H1 (cell line): Measurements from ENCODE around the gene MAGI2. TPM values are rescaled to one million over a fixed set of nuclear protein-coding genes. Genes with fewer than 3 reads are reported as not detected.

Experiments
- CTCF ChIA-PET: fragments of 300-600 bp; sonication (Branson Sonifier 250); formaldehyde crosslinking; loops from one replicate; lab custom pipeline; 2021; ENCODE audit not compliant: partially characterized antibody; lab: Charles Lee
- POLR2A ChIA-PET: fragments of 300-600 bp; sonication (Branson Sonifier 250); formaldehyde crosslinking; loops from one replicate; lab custom pipeline; 2021; ENCODE audit warnings: inconsistent platforms; ENCODE audit not compliant: partially characterized antibody; lab: Charles Lee
- DNase-seq, 2 experiments: peaks; one replicate each; pipeline versions ENCODE4 v3.0.0 to v3.0.0-alpha.2; 2010 to 2022; ENCODE audit warnings: low spot score in 2 of 2, low read depth in 1 of 2, mixed read lengths in 1 of 2
- FAIRE-seq: peaks from 2 replicates; lab custom pipeline; 2011; peaks lifted over from hg19 to GRCh38; lab: Jason Lieb, UNC
- H2AFZ ChIP-seq: 2 replicates; pipeline ENCODE4 v1.8.1; 2012; ENCODE audit warnings: low read length, inconsistent platforms
- H2AK5ac ChIP-seq: 2 replicates; pipeline ENCODE4 v1.6.1; 2013; ENCODE audit warnings: low read depth, low read length
- H2BK120ac ChIP-seq: replicated peaks from 2 replicates; pipeline ENCODE3; 2013; ENCODE audit warnings: low read depth, low read length, inconsistent platforms
- H2BK12ac ChIP-seq: 2 replicates; pipeline ENCODE4 v1.6.1; 2013; ENCODE audit warnings: low read depth, low read length
- H2BK15ac ChIP-seq: 2 replicates; pipeline ENCODE4 v1.6.1; 2013; ENCODE audit warnings: low read length
- H2BK20ac ChIP-seq: 2 replicates; pipeline ENCODE4 v1.6.1; 2013; ENCODE audit warnings: low read length
- H2BK5ac ChIP-seq: 2 replicates; pipeline ENCODE4 v1.6.1; 2013; ENCODE audit warnings: low read depth, low read length
- H3K14ac ChIP-seq: 2 replicates; pipeline ENCODE4 v1.6.1; 2013; ENCODE audit warnings: inconsistent platforms; ENCODE audit not compliant: insufficient read length
- H3K18ac ChIP-seq: 2 replicates; pipeline ENCODE4 v1.6.1; 2013; ENCODE audit warnings: low read length; ENCODE audit errors: extremely low read depth
- H3K23ac ChIP-seq: 2 replicates; pipeline ENCODE4 v1.6.1; 2013; ENCODE audit warnings: inconsistent platforms; ENCODE audit not compliant: insufficient read length
- H3K23me2 ChIP-seq: 2 replicates; pipeline ENCODE4 v1.6.1; 2013; ENCODE audit warnings: low read depth, low read length
- H3K27ac ChIP-seq: 2 replicates; pipeline ENCODE4 v1.6.1; 2011; ENCODE audit warnings: low read depth, low read length, inconsistent platforms
- H3K27me3 ChIP-seq, 4 experiments: replicated peaks in 1 of 4; 1 replicate in 1 of 4; 2 replicates in 3 of 4; pipeline versions ENCODE4 v1.6.1 to v1.8.1; 2011 to 2013; ENCODE audit warnings: low read length in 3 of 4, mild to moderate bottlenecking in 3 of 4, inconsistent platforms in 2 of 4, mixed read lengths in 2 of 4, moderate library complexity in 1 of 4; ENCODE audit not compliant: control insufficient read depth in 3 of 4, insufficient read depth in 3 of 4; ENCODE audit errors: extremely low read depth in 1 of 4
- H3K36me3 ChIP-seq, 4 experiments: 2 replicates each; pipeline versions ENCODE4 v1.6.1 to v1.8.1; 2011 to 2013; ENCODE audit warnings: mild to moderate bottlenecking in 4 of 4, low read length in 3 of 4, moderate library complexity in 2 of 4, control low read depth in 1 of 4, inconsistent platforms in 1 of 4; ENCODE audit not compliant: insufficient read depth in 4 of 4, control insufficient read depth in 2 of 4
- H3K4ac ChIP-seq: replicated peaks from 2 replicates; pipeline ENCODE3; 2013; ENCODE audit warnings: low read length, low read depth, mixed read lengths, inconsistent platforms; ENCODE audit not compliant: insufficient read length
- H3K4me1 ChIP-seq, 4 experiments: replicated peaks in 1 of 4; 1 replicate in 1 of 4; 2 replicates in 3 of 4; pipeline versions ENCODE4 v1.6.1 to v1.8.1; 2011 to 2013; ENCODE audit warnings: low read length in 3 of 4, inconsistent platforms in 2 of 4, mixed read lengths in 1 of 4; ENCODE audit not compliant: insufficient read depth in 4 of 4, control insufficient read depth in 3 of 4
- H3K4me2 ChIP-seq, 2 experiments: 2 replicates each; pipeline versions ENCODE4 v1.6.1 to v1.8.1; 2011 to 2013; ENCODE audit warnings: low read depth in 2 of 2, low read length in 2 of 2, control low read depth in 1 of 2, inconsistent platforms in 1 of 2, mild to moderate bottlenecking in 1 of 2; ENCODE audit not compliant: insufficient read depth in 1 of 2
- H3K4me3 ChIP-seq, 4 experiments: fragments of 200-600, 300-600 bp in 1 of 4; sonication (generic), shearing (Covaris generic), sonication (Bioruptor Twin) in 1 of 4; 2 replicates each; pipeline versions ENCODE4 v1.5.1 to v1.8.1; 2011 to 2016; ENCODE audit warnings: low read length in 4 of 4, low read depth in 3 of 4, control low read depth in 2 of 4, inconsistent platforms in 2 of 4, mild to moderate bottlenecking in 2 of 4, mixed read lengths in 1 of 4, moderate library complexity in 1 of 4; ENCODE audit not compliant: insufficient read depth in 2 of 4; ENCODE audit errors: extremely low read depth in 1 of 4
- H3K56ac ChIP-seq: replicated peaks from 2 replicates; pipeline ENCODE3; 2013; ENCODE audit warnings: low read depth, mild to moderate bottlenecking, mixed read lengths, low read length, inconsistent platforms; ENCODE audit not compliant: insufficient read length
- H3K79me1 ChIP-seq: 2 replicates; pipeline ENCODE4 v1.6.1; 2013; ENCODE audit warnings: low read depth, low read length, control low read depth
- H3K79me2 ChIP-seq, 2 experiments: 2 replicates each; pipeline versions ENCODE4 v1.6.1 to v1.8.1; 2012 to 2013; ENCODE audit warnings: low read length in 2 of 2, mild to moderate bottlenecking in 2 of 2, inconsistent platforms in 1 of 2; ENCODE audit not compliant: insufficient read depth in 2 of 2, control insufficient read depth in 1 of 2
- H3K9ac ChIP-seq, 4 experiments: replicated peaks in 1 of 4; 1 replicate in 1 of 4; 2 replicates in 3 of 4; pipeline versions ENCODE4 v1.6.1 to v1.8.1; 2011 to 2013; ENCODE audit warnings: low read depth in 3 of 4, low read length in 3 of 4, control low read depth in 2 of 4, mild to moderate bottlenecking in 2 of 4, moderate library complexity in 2 of 4, inconsistent platforms in 1 of 4; ENCODE audit errors: extremely low read depth in 1 of 4
- H3K9me3 ChIP-seq, 2 experiments: 2 replicates each; pipeline versions ENCODE4 v1.6.1 to v1.8.1; 2012 to 2013; ENCODE audit warnings: mild to moderate bottlenecking in 2 of 2, moderate library complexity in 2 of 2, control low read depth in 1 of 2, inconsistent platforms in 1 of 2, low read depth in 1 of 2, low read length in 1 of 2, mixed read lengths in 1 of 2; ENCODE audit not compliant: insufficient read depth in 2 of 2
- H4K20me1 ChIP-seq, 2 experiments: replicated peaks in 1 of 2; 2 replicates each; pipeline versions ENCODE3 to v1.8.1; 2011 to 2013; ENCODE audit warnings: inconsistent platforms in 2 of 2, low read length in 2 of 2, mild to moderate bottlenecking in 1 of 2; ENCODE audit not compliant: insufficient read depth in 2 of 2, control insufficient read depth in 1 of 2
- H4K5ac ChIP-seq: 2 replicates; pipeline ENCODE4 v1.6.1; 2013; ENCODE audit warnings: low read length, low read depth, mixed read lengths, inconsistent platforms; ENCODE audit not compliant: insufficient read length
- H4K8ac ChIP-seq: 2 replicates; pipeline ENCODE4 v1.8.0; 2013; ENCODE audit warnings: mild to moderate bottlenecking, moderate library complexity, low read length, inconsistent platforms; ENCODE audit not compliant: insufficient read depth; ENCODE audit errors: extremely low read depth
- H4K91ac ChIP-seq: replicated peaks from 2 replicates; pipeline ENCODE3; 2013; ENCODE audit warnings: low read length, mixed read lengths, inconsistent platforms; ENCODE audit not compliant: insufficient read length
- EZH2 ChIP-seq: fragments of 200-600 bp; sonication (generic); IDR thresholded peaks from 2 replicates; pipeline ENCODE4 v1.7.1; 2012; ENCODE audit warnings: low read depth, mild to moderate bottlenecking, moderate library complexity, low read length, inconsistent platforms; ENCODE audit not compliant: severe bottlenecking
- HDAC2 ChIP-seq, 2 experiments: fragments of 300-600 bp in 1 of 2; sonication (generic) in 1 of 2; IDR thresholded peaks; 2 replicates each; pipeline ENCODE4 v1.6.1; 2011 to 2012; ENCODE audit warnings: low read depth in 2 of 2, low read length in 2 of 2, mild to moderate bottlenecking in 2 of 2, moderate library complexity in 2 of 2, borderline replicate concordance in 1 of 2, inconsistent platforms in 1 of 2
- SP2 ChIP-seq: IDR thresholded peaks from 2 replicates; pipeline ENCODE4 v1.6.1; 2012; ENCODE audit warnings: mild to moderate bottlenecking, low read length, inconsistent platforms
- TAF1 ChIP-seq: IDR thresholded peaks from 2 replicates; pipeline ENCODE4 v1.6.1; 2011; ENCODE audit warnings: mild to moderate bottlenecking, low read depth, low read length
- WGBS, 2 experiments: shearing (Covaris generic) in 1 of 2; methylation state at CpG; one replicate each; pipeline versions ENCODE4 v1.1.6 to v1.1.7; 2013 to 2015; ENCODE audit warnings: low lambda C conversion rate in 2 of 2, mixed read lengths in 2 of 2, inconsistent platforms in 1 of 2, low coverage in 1 of 2, missing lambda C conversion rate in 1 of 2; ENCODE audit not compliant: insufficient replicate concordance in 2 of 2, insufficient coverage in 1 of 2, insufficient read length in 1 of 2; ENCODE audit errors: extremely low coverage in 1 of 2, missing lambda C conversion rate in 1 of 2; 5-methylcytosine and 5-hydroxymethylcytosine counted together
- polyA plus RNA-seq, 7 experiments: library from polyadenylated mRNA; depleted of rRNA in 3 of 7; stranded (reverse) in 5 of 7; unstranded in 2 of 7; fragments of >200 nt in 5 of 7; fragments of 200-250 nt in 2 of 7; gene quantifications; 1 replicate in 5 of 7; 2 replicates in 1 of 7; 4 replicates in 1 of 7; pipeline versions ENCODE4 v1.2.1 to v1.2.3, GENCODE V29; 2011 to 2013; ENCODE audit warnings: missing spikeins in 2 of 7, mixed read lengths in 2 of 7
- total RNA-seq: library from RNA; stranded (reverse); fragmentation: NEBNext Ultra II Directional; extraction: Animal tissue kit (Norgen Biotek cat#: 25700); gene quantifications from 2 replicates; pipeline ENCODE4 v1.2.1, GENCODE V29; 2021

The MAGI2 gene
- total and polyA plus RNA-seq, 2 of the 8 experiments (the other 6 are each of a cell fraction or from before 2014, with no cell fraction given) = 6.0 to 27.3 TPM

DNA sequence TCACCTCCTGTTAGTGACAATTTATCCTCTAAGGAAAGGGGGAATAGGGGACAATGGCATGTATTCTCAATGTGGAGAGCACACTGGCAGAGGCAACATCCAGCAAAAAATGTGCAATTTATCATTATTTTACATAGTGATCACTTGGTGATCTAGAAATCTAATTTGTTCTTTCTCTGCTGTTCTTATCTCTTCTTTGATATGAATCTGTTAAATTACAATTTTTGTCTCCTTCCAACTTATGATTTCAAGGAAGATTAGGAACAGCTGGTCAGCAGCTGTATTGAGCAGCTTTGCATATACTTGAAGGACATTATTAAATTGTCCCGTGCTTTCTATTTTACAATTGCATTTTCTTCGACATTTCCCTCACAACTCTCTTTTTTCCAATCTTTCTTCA is 213.1 kb downstream of the MAGI2 start:
- H2BK5ac ChIP-seq = no peak overlapping the region
- DNase-seq = no peak
- POLR2A ChIA-PET = no interaction called here

More for the DNA sequence above, 213.1 kb downstream of the MAGI2 start:
- Histone ChIP-seq H3K23ac (no peak overlapping the region), H2BK20ac (no peak overlapping the region), H3K4me2 (no peak overlapping the region), H3K23me2 (no peaks in the 10 kb centered on the region), H3K27ac (no peak overlapping the region), H4K91ac (no peak overlapping the region), H3K4ac (no peak overlapping the region), H4K5ac (no peak overlapping the region), H2BK12ac (no peak overlapping the region), H3K18ac (no peak overlapping the region), H2AFZ (no peak overlapping the region), H3K4me1 (no peaks in the 10 kb centered on the region), H3K14ac (no peak overlapping the region), H3K9me3 (peaks cover 4 to 5% of the 10 kb centered on the region in 2 experiments; a peak in 1 of 4 replicates), H3K79me1 (no peaks in the 10 kb centered on the region), H2BK15ac (no peak overlapping the region), H3K56ac (no peak overlapping the region), H3K79me2 (no peaks in the 10 kb centered on the region), H3K27me3 (no peaks in the 10 kb centered on the region), H3K4me3 (no peak overlapping the region), H2AK5ac (no peak overlapping the region), H4K8ac (no peak overlapping the region), H4K20me1 (no peaks in the 10 kb centered on the region), H2BK120ac (no peak overlapping the region), H3K36me3 (no peaks in the 10 kb centered on the region; a peak in 1 of 8 replicates), H3K9ac (no peak overlapping the region)
- CTCF ChIA-PET = no interaction called here
- FAIRE-seq = no peak
- 88 to 100% methylated on average over 1 to 2 of the region's 2 CpGs for WGBS, 2 experiments
- TF ChIP-seq TAF1 (no peak), EZH2 (no peak), SP2 (no peak), HDAC2 (IDR thresholded peaks at IDR 0.05; ENCODE audit: borderline replicate concordance in 1 of 2, low read depth in 2 of 2, low read length in 2 of 2) (no peak)
